CD1c-positive myeloid dendritic cell (primary cell): ENCODE results near the gene VPS13C.

ENCODE experiments used
- DNase-seq: peaks from one replicate; pipeline ENCODE4 v3.0.0-alpha.2; 2016; ENCODE audit errors: extremely low spot score

The VPS13C gene

DNA sequence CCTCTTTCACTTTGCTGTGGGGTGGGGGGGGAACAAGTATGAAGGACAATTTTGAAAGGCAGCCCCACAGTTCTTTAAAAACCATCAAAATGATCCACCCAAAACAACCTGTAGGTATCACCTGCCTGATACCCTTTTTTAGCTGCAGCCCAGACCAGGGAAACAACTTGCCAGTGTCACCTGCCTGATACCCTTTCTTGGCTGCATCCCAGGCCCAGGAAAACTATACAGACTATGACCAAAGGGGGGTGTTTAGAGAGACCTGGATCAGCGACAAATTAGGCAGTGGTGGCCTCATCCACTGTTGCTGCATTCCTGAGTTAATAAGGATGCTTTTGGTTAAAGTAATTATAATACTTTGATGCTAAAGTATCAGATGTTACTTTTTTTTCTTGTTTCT lies 122.0 kb downstream of the VPS13C start:
- no peak for DNase-seq

DNA sequence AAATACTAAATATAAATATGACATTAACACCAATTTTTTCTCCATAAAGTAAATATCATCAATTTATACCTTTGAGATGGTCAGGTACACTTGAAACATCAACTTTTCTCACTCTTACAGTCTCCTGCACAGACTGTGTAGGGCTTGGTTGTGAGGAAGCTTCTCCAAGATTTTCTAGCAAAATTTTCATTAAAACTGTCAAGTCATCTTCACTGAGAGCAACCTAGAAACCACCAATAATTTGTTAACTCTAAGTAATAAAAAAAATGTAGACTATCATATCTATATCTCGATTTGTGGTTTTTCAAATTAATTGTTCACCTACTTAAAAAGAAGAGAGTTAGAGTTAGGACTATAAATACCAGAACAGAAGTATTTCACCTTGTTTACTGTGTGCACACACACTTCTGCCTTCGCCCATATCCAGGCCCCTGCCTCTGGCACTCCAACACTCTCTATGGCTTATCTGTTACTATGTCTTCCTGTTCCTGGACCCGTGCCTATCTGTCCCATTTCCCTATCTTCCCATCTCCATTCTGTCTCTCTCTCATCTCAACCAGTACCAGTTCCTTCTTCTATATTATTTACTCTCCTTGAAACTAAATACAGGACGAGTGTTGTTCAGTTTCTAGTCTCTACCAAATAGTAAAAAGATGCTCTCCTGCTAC lies 123.6 kb downstream of the VPS13C start:
- DNase-seq, result no peak

DNA sequence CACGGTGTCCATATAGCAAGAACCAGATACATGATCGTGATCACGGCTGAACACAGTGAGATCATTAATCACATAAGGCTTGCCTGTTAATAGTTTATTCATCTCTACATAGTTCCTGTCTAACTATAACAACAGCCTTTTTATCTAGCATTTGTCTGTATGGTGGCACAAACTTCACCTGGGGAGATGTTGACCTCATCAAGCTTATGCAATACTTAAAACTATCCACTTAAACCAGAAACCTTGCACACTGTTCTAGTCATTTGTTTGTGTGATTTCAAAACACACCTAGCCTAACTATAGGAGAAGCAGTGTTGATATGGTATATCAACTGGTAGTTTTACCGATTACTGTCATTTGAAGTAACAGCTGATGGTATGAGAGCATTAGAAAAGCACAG lies 124.8 kb downstream of the VPS13C start:
- DNase-seq, result no peak

DNA sequence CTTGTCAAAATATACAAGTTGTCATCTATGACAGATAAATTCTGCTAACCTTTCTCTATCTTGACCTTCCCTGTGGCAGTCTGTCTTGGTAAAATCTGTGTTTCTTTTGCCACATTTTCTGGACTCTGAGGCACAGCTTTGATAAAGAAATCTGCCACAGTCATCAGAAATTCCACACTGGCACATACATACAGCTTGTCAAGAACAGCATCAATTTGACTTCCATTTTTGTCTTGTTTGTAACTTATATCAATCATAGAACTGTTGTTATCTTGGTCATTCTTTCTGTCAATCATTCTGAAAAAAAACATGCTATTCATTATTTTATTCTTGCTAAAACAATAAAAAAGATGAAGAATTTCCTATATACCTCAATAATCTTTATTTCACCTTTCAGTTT lies 130.8 kb downstream of the VPS13C start:
- DNase-seq, result no peak

DNA sequence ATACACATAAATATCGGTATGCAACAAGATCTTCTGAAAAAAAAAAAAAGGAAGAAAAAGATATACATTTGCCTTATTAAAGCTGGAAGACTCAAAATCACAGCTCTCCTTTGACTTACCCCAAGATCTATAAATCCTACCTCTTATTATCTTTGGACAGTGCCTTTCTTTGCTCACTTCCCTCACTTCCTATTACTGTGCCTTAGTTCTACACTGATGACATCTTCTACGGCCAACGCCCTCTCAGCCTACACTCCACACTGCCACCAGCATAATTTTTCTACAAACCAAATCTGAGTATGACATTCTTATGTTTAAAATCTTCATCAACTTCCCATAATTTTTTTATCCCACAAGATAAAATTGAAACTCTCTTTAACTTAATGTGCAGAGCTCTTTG lies 137.1 kb downstream of the VPS13C start:
- DNase-seq, result no peak

DNA sequence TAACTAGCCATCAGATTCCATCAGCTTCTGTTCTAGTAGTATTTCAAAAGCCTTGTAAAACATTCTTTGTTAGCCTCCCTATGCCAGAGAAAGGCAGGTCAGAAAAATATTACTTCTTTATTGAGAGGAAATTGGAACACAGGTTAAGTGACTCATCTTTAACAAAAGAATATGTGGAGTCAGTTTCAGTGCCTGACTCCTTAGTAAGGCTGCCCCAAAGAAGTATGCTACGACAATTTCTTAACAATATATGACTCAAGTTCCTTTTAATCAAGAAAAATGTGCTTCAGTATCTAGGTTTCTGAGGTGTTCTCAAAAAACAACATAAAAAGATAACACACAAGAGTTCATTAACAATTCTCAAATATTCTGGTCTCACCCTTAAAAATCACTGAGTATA lies 139.2 kb downstream of the VPS13C start:
- DNase-seq, result no peak

DNA sequence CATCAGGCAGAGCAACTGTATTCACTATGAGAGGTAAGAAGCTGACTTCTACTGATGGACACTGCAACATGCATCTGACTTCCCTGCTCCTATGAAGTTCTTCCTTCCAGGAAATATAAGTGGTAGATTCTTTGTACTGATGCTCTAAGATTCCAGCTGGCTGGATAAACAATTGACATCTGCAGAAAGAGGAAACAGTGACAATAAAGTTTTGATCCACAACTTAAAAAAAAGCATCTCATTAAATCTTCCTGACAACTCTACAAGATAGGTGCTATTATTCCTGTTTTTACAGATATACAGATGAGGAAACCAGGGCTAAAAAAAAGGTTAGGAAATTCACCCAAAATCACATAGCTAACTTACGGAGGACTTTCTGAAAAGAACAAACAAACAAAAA lies 142.8 kb downstream of the VPS13C start:
- DNase-seq, result no peak

DNA sequence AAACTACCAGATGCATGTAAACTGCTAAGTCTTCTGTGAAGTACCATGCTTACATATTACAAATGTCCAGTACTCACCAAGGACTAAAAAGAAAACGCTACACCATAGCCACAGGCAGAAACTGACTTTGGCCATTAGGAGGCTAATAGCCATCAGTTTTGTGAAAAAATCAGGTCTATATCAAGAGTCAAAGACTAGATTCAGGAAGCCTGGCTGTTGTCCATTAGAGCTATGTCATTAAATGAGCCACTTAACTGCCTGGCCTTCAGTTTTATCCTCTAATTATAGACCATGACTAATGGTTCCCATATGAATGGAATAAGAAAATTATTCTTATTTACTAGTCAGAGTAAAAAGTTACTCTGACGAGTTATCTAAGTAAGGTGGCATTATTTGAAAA lies 144.1 kb downstream of the VPS13C start:
- no peak for DNase-seq

DNA sequence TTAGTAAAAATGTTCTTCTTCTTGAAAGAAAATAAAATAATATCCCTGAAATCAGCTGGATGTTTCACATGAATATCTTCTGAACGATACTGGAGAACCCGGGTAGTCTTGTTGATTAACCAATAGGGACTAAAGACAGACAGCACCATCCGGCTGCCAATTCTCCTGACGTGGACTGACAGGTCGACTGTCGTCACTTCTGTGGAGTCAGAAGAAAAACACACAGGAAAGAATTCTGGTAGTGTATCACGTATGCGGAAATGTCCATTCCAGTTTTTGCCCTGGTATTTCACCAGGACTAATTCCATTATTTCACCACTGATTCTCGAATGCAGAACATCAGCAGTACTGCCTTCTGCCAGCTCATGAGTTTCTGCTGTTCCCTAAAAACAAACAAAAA lies 144.6 kb downstream of the VPS13C start:
- DNase-seq, result no peak

DNA sequence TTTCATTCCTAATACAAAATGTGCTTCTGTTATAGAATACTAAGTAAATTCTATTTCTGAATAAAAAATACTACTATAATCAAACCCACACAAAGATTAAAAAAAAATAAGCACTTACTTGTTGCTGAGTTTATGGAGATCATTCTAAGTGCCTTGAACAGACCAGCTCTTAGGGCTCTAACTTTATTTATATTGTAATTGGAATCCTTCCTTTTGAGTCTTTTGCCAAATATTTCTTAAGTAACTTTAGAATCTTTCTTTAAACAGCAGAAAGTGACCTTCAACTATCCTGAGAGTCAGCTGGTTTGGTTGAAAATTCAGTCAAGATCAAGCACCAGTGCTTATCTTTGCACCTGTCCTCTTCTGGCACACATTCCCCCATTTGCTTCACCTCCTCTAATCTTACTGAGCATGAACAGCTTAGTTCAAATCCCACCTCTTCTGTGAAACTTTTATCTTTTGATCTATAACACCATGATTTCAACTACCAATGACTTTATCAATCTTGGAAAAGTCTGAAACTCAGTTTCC lies 149.3 kb downstream of the VPS13C start:
- no peak for DNase-seq

DNA sequence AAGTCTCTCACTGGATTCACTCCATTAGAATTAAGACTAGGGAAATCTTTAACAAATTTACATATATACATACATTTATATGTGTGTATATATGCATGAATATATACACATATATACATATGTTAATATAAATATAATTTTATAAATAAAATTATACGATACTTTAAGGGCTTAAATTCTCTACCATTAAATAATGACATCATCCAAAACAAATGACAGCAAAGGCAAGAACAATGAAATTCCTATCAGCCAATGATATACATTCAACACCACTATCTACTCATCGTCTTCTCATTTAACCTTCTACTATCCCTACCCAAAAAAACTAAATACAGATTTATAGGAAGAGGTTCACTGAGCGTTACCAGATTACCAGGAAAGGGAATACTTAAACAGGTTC lies 152.0 kb downstream of the VPS13C start:
- DNase-seq, result no peak

DNA sequence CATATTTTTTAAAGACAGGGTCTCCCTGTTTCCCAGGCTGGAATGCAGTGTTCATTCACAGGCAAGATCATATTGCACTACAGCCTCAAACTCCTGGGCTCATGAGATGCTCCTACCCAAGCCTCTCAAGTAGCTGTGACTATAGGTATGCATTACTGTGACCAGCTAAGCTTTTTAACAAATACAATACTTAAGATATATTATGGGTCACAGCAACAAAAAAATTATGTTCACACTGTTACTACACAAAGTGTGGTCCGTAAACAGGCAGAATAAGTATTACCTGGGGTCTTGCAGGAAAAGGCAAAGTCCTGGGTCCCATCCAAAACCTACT lies 152.5 kb downstream of the VPS13C start:
- no peak for DNase-seq

DNA sequence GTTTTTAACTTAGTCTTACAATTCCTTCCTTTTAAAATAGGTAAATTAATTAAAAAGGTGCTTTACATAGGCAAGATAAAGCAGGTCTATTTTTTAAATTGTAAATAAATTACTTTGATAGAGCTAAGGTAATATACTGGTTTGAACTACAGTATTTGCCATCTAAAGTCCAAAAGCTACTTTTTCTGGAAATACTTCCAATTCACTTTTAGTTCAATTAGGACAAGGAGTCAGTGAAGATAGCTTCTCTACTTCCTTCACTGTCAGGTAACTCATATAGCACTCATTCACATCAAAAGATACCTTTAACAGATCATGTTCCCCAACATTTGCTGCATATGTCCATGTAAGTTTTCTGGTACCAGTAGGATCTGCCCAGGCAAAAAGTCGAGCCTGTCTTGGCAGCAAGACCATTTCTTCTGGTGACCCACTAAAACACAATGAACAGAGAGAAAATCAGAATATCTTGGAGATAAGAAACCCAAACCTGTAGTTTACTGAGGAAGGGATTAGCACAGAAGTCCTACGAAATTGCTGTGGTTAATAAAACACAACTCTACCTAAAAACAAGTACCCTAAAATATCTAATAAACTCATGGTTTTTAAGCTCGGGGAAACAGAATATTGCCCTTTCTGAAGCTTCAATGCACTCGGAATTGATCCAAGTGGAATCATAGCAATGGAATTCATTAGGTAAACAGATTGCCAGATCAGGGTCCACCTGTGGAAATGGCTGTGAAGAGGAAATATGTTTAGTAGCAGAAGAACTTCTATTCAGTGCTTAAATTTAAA lies 153.1 kb downstream of the VPS13C start:
- no peak for DNase-seq

DNA sequence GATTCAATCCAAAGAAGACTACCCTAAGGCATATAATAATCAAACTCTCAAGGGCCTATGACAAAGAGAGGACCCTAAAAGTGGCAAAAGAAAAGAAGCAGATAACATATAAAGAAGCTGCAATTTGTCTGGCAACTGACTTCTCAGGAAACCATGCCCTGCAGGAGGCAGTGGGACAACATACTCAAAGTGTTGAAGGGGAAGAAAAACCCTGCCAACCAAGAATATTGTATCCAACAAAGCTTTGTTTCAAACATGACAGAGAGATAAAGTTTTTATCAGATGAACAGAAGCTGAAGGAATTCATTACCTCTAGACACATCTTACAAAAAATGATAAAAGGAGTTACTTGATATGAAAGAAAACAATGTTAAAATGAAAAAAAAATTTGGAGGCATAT lies 167.1 kb downstream of the VPS13C start:
- no peak for DNase-seq

DNA sequence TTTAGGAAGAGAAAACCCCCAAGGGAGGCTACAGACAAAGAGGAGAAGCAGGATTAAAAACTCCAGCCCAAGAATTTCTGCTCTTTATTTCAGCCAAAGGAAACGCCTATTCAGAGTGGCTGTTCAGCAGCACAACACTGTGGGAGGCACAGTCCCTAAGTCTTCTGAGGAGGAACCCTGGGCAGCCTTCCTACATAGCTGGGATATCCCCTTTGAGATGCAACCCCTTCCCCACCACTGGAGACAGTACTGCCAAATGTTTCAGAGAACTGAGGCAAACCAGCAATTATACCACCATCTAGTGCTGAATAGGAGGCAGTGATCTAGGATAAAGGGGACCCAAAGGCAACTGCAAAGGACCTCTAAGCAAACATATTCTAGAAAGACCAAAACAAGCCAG lies 168.1 kb downstream of the VPS13C start:
- no peak for DNase-seq

DNA sequence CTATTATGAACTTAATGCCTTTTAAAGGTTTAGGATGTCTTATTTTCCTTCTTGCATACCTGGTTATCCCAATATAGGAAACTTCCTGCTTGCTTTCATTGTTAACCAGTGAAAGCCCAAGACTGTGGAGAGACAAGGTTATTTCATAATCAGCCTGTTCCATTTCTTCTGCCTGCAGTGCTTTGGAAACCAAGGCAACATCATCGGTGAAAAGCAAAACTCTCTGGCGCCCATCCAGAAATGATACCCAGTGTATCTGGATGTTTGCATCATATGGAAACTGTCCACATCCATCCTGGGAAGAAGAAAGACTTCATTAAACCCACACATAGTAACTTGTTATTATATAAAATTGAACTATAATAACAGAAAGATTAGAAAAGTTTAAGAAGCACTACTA lies 170.1 kb downstream of the VPS13C start:
- DNase-seq, result no peak

DNA sequence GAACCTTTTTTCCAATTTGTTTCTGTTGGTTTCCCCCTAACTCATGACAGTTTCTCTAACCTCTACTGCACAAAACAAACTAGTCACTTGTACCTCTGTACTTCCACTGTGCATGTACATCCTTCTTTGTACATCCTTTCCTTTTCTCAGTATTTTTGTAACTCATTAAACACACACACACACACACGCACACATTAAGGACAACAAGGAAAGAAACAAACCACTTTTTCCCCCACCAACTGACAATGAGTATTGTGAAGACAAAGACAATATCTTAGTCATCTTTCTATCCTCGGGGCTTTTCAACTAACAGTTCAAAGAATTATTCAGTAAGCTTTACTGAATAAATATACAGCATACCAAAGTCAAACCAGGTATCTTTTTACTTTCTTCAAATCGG lies 170.5 kb downstream of the VPS13C start:
- DNase-seq, result no peak

DNA sequence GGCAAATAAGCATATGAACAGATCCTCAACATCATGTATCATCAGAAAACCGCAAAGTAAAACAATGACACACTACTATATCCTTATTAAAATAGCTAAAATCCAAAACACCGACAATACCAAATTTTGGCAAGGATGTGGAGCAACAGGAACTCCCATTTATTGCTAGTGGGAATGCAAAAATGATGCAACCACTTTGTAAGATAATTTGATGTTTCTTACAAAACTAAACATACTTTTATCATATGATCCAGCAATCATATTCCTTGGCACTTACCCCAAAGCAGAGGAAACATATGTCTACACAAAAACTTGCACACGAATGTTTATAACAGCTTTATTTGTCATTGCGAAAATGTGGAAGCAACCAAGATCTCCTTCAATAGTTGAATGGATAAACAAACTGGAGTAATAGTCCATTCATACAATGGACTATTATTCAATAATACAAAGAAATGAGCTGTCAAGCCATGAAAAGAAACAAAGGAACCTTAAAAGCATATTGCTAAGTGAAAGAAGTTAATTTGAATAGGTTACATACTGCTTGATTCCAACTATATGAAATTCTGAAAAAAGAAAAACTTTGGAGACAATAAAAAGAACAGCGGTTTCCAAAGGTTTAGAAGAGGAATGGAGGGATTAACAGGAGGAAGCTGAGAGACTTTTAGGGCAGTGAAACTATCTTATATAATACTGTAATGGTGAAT lies 172.0 kb downstream of the VPS13C start:
- no peak for DNase-seq

DNA sequence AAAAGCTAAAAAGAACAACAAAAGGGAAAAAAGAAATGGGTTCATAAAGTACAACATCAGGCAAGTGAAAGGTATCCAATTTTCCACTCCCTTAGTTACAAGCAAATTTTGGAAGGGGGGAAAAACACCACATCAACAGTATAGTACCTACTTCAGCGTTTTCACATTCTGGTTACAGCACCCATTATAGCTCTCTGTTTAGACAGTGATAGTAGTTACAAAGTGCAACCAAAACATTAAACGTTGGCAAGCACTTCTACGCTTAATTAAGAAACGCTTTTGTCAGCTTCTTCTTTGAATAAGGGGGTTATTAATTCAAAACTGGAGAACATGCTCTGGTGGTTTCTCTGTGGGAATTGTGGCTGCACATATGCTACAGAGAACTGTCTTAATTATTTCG lies 180.2 kb downstream of the VPS13C start:
- DNase-seq, result no peak

DNA sequence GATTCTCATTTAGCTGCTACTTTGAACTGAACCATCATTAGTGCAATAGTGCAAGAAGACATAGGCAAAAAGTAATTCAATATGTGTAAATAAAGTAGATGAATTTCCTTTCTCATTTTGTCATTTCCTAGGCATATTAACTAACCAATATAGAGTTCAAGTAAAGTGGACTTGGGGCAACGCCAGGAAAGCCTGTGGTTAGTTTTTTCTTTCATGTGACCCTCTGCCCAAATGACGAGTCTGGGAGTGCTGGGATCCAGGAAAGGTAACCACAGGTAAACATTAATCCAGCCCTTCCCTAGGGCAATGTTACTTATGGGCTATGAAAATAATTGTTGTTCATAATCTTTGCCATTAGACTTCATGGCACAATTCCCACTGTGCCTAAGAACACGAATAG lies 181.0 kb downstream of the VPS13C start:
- DNase-seq, result no peak

DNA sequence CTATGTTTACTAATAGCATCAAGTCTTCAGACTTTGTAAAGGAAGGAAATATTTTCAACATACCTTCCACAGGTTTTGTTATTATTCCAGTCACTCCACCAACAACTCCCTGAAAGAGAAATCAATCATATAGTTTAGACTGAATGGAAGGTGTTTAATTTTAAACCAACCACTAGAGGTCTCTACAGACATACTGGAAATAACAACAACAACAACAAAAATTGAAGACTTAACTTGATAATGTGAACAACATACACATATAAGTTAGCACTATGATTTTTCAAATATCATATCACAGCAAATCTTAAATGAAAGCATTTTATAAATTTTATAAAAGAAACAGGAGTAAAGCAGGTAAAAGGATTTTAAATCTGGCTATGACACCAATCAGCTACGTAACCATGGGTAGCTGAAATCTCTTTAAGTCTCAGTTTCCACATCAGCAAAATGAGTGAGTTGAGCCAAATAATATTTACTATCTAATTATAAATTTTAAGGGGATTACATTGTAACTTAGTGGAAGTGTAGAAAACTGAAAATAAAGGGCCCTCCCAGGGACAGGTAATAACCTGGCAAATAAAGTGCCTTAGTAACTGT lies 188.2 kb downstream of the VPS13C start:
- DNase-seq, result peak; percentile 8

DNA sequence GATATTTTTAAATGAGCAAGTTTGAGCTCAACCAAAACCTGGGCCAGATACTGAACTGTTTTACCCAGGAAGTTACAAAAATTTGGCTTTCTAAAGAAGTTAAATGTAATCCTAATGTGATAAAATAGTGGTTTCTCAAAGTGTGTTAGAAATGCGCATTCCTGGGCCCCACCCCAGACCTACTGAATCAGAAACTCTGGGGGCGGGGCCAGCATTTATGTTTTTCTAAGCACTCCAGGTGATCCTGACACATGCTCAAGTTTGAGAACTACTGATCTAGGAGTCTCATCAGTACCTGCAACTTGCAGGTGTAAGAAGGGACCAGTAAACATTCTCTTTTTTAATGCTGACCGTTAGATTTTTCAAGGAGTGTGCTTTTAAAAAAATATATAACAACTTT lies 190.6 kb downstream of the VPS13C start:
- no peak for DNase-seq

DNA sequence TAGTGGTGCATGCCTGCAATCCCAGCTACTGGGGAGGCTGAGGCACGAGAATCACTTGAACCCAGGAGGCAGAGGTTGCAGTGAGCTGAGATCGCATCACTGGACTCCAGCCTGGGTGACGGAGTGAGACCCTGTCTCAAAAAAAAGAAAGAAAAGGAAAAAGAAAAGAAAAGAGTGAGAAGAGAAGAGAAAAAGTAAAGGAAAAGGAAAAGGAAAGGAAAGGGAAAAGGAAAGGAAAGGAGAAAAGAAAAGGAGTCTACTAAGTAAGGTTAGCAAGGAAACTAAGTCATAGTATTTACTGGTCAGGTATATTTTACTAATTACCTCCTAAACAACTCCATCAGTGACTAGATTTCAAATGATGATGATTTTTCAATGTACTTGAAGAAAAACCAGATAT lies 198.3 kb downstream of the VPS13C start:
- DNase-seq, result no peak
